Uterus (tissue), 4 donors: ENCODE measurements around the gene ARX. TPM values are rescaled to one million over a fixed set of nuclear protein-coding genes. Genes with fewer than 3 reads are reported as not detected.

Experiments
- DNase-seq, 2 donors: peaks; one replicate each; pipeline ENCODE4 v3.0.0-alpha.2; 2019 to 2020
- H3K27ac ChIP-seq, 2 donors: fragments of 200-600 bp; sonication (generic); 1 replicate in 1 of 2; 2 replicates in 1 of 2; pipeline ENCODE4 v1.5.1; 2016 to 2018
- H3K27me3 ChIP-seq, 2 donors: fragments of 200-600 bp; sonication (generic); one replicate each; pipeline ENCODE4 v1.5.1; 2018 to 2019; ENCODE audit warnings: control low read depth in 1 of 2
- H3K36me3 ChIP-seq, 2 donors: fragments of 200-600 bp; sonication (generic); one replicate each; pipeline ENCODE4 v1.5.1; 2019; ENCODE audit warnings: control low read depth in 1 of 2
- H3K4me1 ChIP-seq, 2 donors: fragments of 200-600 bp; sonication (generic); one replicate each; pipeline ENCODE4 v1.5.1; 2018 to 2019; ENCODE audit warnings: control low read depth in 1 of 2
- H3K4me3 ChIP-seq, 2 donors: fragments of 200-600 bp; sonication (generic); 1 replicate in 1 of 2; 2 replicates in 1 of 2; pipeline ENCODE4 v1.5.1; 2018 to 2019; ENCODE audit warnings: mild to moderate bottlenecking in 1 of 2
- H3K9me3 ChIP-seq, 2 donors: fragments of 200-600 bp; sonication (generic); one replicate each; pipeline ENCODE4 v1.5.1; 2019; ENCODE audit warnings: control low read depth in 1 of 2
- POLR2A ChIP-seq, 2 donors: fragments of 450-650 bp; IDR thresholded peaks; one replicate each; pipeline ENCODE4 v1.6.1; 2016; ENCODE audit warnings: antibody characterized with exemption in 2 of 2, mild to moderate bottlenecking in 1 of 2, moderate library complexity in 1 of 2
- intact Hi-C: fragments of 100-400 bp; cut with DNase I; formaldehyde crosslinking; loops from one replicate; pipeline ENCODE4 v1.15.1; 2023; ENCODE audit warnings: low total_unique reads
- small RNA-seq: library from RNA; depleted of rRNA; stranded (forward); fragments of <200 nt; gene quantifications from one replicate; pipeline ENCODE3, GENCODE V24; 2016
- total RNA-seq, 4 donors: library from RNA; depleted of rRNA in 3 of 4; stranded (reverse); fragments of >200 nt in 3 of 4; gene quantifications; one replicate each; pipeline versions ENCODE4 v1.1.0 to v1.2.4, GENCODE V29; 2014 to 2023
- TF ChIP-seq, protein P1 (sequence below), 4 experiments: fragments of 200-600 bp in 2 of 4; fragments of 450-650 bp in 2 of 4; sonication (generic) in 2 of 4; IDR thresholded peaks; one replicate each; pipeline ENCODE4 v1.5.1; 2016 to 2019; ENCODE audit warnings: antibody characterized with exemption in 4 of 4, mild to moderate bottlenecking in 2 of 4, moderate library complexity in 1 of 4
- donor health status: DM: yes; HTN: yes; CAD: no.

The ARX gene
- total RNA-seq, 4 donors from 2014 or later, result 0.49 TPM; not detected in 3

DNA sequence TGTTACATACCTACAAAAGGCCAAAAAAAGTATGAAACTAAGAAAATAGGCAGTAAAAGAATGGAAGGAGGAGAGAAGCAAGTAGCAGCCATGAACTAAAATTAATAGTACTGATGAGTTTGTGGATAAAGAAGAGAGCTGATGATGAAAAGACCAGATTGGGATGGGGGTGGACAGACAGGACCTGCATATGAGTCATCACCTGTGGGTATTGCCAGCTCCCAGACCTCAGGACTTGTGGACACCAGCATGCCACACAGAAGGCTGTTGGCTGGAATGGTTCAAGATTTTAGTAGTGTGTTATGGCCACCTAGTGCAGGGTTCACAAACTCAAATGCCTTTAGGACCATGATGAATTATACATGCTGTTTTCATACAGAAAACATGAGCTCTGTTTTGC, 58.9 kb downstream of the ARX start:
- Histone ChIP-seq H3K27me3 (no peaks in the 10 kb centered on the region), H3K36me3 (no peaks in the 10 kb centered on the region), H3K9me3 (no peaks in the 10 kb centered on the region), H3K4me1 (no peaks in the 10 kb centered on the region), H3K27ac (no peak overlapping the region), H3K4me3 (no peak overlapping the region)
- TF ChIP-seq, protein P1, sequence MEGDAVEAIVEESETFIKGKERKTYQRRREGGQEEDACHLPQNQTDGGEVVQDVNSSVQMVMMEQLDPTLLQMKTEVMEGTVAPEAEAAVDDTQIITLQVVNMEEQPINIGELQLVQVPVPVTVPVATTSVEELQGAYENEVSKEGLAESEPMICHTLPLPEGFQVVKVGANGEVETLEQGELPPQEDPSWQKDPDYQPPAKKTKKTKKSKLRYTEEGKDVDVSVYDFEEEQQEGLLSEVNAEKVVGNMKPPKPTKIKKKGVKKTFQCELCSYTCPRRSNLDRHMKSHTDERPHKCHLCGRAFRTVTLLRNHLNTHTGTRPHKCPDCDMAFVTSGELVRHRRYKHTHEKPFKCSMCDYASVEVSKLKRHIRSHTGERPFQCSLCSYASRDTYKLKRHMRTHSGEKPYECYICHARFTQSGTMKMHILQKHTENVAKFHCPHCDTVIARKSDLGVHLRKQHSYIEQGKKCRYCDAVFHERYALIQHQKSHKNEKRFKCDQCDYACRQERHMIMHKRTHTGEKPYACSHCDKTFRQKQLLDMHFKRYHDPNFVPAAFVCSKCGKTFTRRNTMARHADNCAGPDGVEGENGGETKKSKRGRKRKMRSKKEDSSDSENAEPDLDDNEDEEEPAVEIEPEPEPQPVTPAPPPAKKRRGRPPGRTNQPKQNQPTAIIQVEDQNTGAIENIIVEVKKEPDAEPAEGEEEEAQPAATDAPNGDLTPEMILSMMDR (IDR thresholded peaks at IDR 0.05), result no peak
- TF ChIP-seq POLR2A (IDR thresholded peaks at IDR 0.05), result no peak
- intact Hi-C loops, result no loop called here
- DNase-seq, result no peak

DNA sequence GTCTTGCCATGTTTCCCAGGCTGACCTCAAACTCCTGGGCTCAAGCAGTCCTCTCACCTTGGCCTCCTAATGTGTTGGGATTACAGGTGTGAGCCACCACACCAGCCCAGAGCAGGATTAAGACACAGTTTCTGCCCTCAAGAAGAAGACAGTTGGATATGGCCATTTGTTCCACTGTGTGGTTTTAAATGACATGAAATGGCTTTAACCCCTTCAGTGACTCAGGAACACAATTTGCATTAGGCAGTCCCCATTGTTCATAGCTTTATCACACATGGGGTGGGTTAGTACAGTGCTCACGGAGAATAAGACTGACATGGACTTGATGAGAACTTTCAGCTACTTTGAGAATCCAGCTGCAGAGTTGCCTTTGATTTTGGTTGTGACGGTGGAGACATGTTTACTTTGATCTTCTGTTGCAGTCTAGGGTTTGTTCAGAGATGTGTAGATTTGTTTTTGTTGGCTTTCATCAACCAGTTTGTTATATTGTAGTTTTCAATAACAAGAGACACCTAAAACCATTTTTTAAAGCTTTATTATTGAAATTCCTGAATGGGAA, 60.3 kb downstream of the ARX start:
- intact Hi-C loops, result no loop called here
- Histone ChIP-seq H3K9me3 (no peaks in the 10 kb centered on the region), H3K27ac (no peak overlapping the region), H3K36me3 (no peaks in the 10 kb centered on the region), H3K4me1 (no peaks in the 10 kb centered on the region), H3K4me3 (no peak overlapping the region), H3K27me3 (no peaks in the 10 kb centered on the region)
- no peak for TF ChIP-seq POLR2A (IDR thresholded peaks at IDR 0.05)
- TF ChIP-seq, protein P1 (IDR thresholded peaks at IDR 0.05), result no peak
- no peak for DNase-seq

DNA sequence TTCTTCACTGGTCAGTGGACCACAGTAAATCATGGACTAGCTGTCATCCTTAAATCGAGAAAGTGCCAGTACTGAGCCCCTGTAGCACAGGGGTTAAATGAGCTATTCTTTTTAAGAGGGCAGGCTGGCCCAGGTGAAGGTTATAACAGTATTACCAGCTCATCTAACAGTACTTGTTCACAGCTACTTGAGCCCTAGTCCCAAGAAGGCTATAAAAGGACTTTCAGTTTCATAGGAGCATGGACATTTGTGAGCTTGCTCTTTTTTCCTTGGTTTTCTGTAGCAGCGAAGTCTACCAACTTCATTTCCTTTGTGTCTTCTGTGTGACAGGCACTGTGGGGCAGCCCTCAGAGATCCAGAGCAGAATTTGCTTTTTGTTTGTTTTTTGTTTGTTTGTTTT, 61.0 kb downstream of the ARX start:
- Histone ChIP-seq H3K27ac (no peak overlapping the region), H3K9me3 (no peaks in the 10 kb centered on the region), H3K27me3 (no peaks in the 10 kb centered on the region), H3K36me3 (no peaks in the 10 kb centered on the region), H3K4me1 (no peaks in the 10 kb centered on the region), H3K4me3 (no peak overlapping the region)
- intact Hi-C loops, result no loop called here
- no peak for TF ChIP-seq POLR2A (IDR thresholded peaks at IDR 0.05)
- TF ChIP-seq, protein P1 (IDR thresholded peaks at IDR 0.05), result no peak
- DNase-seq, result no peak

Small RNA genes within 50 kb of the gene (small RNA-seq; reads per million reads assigned to genes)
- gene RN7SL91P, result not detected
